Adipocyte (in vitro differentiated cells): ENCODE data around the gene TMEM161A.

ENCODE experiments used
- DNase-seq: peaks from one replicate; pipeline ENCODE4 v3.0.0-alpha.2; 2015; ENCODE audit warnings: low read depth
- H3K27me3 ChIP-seq: replicated peaks from 2 replicates; pipeline ENCODE4 v1.7.0; 2013; ENCODE audit warnings: mild to moderate bottlenecking, low read length, moderate library complexity; ENCODE audit not compliant: control insufficient read depth, insufficient read depth
- H3K36me3 ChIP-seq: 2 replicates; pipeline ENCODE4 v1.7.0; 2013; ENCODE audit warnings: low read length, mild to moderate bottlenecking, moderate library complexity; ENCODE audit not compliant: control insufficient read depth, insufficient read depth, severe bottlenecking
- H3K4me1 ChIP-seq: 2 replicates; pipeline ENCODE4 v1.7.0; 2013; ENCODE audit warnings: mild to moderate bottlenecking, low read length, moderate library complexity; ENCODE audit not compliant: control insufficient read depth, insufficient read depth
- H3K4me3 ChIP-seq: 2 replicates; pipeline ENCODE4 v1.7.0; 2013; ENCODE audit warnings: mild to moderate bottlenecking, low read length, moderate library complexity
- H3K9ac ChIP-seq: 2 replicates; pipeline ENCODE4 v1.7.0; 2013; ENCODE audit warnings: mild to moderate bottlenecking, low read length, moderate library complexity
- H3K9me3 ChIP-seq: 2 replicates; pipeline ENCODE4 v1.7.0; 2013; ENCODE audit warnings: mild to moderate bottlenecking, low read length, moderate library complexity; ENCODE audit not compliant: control insufficient read depth

Gene TMEM161A

DNA sequence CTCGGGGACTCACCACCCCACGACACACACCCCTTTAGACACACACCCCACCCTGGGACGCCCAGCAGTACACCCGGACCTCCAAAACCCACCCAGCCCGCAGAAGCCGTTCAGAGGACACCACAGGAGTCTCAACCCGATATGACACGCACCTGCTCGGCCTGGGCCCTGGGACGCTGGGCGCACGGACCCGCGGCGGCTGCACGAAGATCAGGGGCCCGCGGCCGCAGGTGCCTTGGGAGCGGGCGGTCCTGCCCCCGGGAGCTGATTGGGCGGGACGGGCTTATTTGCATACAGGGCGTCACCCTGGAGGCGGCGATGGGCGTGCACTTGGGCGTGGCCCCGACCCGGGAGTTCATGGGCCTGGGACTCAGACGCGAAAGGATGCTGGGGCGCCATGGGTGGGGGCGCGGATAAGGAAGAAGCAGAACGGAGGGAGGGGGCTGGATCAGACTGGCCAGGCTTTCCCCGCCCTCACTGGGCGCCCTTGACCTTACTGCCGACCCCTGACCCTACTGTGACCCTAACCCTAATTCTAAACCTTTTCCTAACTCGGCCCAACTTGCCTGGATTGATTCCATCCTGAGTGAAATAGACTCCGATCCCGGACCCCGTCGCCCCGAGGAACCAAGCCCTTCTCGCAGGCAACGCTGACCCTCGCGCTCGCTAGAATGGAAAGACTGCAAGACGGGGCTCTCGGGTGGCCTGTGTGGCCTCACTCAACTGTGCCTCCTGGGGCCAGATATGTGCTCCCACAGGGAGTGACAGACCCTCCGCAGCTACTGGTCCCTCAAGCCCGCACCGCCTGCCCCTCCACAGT, 32.0 kb upstream of the TMEM161A start, which contains the start of gene MEF2B:
TSS of gene MEF2B (minus strand) at position 211 of the 820 bp plus-strand sequence. CDS start 19,528 bp downstream, outside the sequence.
- no peaks in the 10 kb centered on the region for H3K36me3 ChIP-seq
- DNase-seq, result peak; percentile 82
- peaks cover 38% of the 10 kb centered on the region for H3K4me1 ChIP-seq
- no peaks in the 10 kb centered on the region for H3K27me3 ChIP-seq
- H3K9me3 ChIP-seq, result no peaks in the 10 kb centered on the region
- peak within 1 kb of the TSS; percentile 56 for H3K4me3 ChIP-seq
- no peak within 1 kb of the TSS for H3K9ac ChIP-seq

DNA sequence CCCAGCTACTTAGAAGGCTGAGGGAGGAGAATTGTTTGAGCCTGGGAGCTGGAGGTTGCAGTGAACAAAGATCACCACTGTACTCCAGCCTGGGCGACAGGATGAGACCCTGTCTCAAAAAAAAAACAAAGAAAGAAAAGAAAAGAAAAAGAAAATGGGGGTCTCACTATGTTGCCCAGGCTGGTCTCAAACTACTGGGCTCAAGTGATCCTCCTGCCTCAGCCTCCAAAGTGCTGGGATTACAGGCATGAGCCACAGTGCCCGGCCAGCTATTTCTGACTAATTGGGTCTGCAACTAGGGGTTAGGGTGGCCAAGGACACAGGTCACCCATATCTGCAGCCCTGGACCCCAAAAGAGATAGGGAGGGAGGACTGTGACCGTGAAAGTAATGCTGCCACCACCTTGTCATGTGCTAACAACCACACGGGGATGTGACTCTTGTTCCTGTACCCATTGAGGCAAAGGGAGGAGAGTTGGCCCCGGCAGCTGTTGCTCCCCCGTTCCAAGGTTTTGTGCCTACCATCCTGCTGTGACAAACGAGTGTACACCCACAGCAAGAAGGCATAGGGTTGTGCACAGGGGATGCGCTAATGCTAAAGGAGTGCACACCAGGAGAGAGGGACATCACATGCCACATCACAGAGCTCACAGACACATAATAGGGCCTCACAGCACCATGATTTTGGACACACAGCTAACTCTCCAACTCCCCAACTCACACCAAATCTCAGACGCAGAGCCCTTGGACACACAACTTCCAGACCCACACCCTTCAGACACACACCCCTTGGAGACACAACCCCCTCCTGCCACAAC, 31.2 kb upstream of the TMEM161A start:
- DNase-seq, result no peak
- Histone ChIP-seq H3K36me3 (no peaks in the 10 kb centered on the region), H3K4me1 (peaks cover 33% of the 10 kb centered on the region), H3K4me3 (peak overlapping the region; percentile 56), H3K9me3 (no peaks in the 10 kb centered on the region), H3K9ac (no peak overlapping the region), H3K27me3 (no peaks in the 10 kb centered on the region)

DNA sequence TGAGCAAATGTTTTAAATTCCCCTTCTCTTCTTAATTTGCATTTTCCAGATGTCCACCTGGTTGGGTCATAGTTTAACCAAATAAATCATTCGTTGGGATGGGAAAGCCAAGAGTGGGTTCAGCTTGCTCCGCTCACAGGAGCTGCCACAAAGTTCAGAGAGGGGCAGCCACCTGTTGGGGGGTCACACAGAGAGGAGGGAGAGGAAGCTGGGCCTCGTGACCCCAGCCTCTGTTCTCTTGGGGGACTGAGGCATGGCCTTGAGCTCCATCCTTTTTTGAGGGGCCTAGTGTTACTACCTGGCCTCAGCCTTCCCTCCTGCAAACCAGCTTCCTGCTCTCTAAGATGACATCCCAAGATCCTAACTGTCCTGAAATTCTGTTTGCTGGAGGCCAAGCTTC, 29.3 kb upstream of the TMEM161A start:
- Histone ChIP-seq H3K4me1 (peaks cover 23% of the 10 kb centered on the region), H3K27me3 (no peaks in the 10 kb centered on the region)
- DNase-seq, result no peak

DNA sequence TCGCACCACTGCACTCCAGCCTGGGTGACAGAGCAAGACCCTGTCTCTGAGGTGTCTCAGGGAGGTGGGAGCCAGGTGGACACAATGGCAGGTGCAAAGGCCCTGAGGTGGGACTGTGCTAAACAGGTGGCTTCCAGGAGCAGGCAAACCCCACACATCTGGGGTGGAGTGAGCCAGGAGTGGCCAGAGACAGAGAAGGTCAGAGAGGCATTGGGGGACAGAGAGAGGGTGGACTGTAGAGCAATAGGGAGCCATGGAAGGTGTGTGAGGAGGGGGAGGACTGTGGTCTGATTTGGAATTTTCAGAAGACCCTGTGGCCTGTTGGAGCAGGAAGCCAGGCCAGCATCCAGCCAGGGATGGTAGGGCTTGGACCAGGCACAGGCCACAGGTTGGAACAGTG, 27.1 kb upstream of the TMEM161A start:
- no peak for DNase-seq
- peaks cover 2% of the 10 kb centered on the region for H3K4me1 ChIP-seq
- no peaks in the 10 kb centered on the region for H3K9me3 ChIP-seq
- no peak overlapping the region for H3K4me3 ChIP-seq
- no peaks in the 10 kb centered on the region for H3K27me3 ChIP-seq
- H3K9ac ChIP-seq, result no peak overlapping the region
- H3K36me3 ChIP-seq, result no peaks in the 10 kb centered on the region

More for the DNA sequence above, 29.3 kb upstream of the TMEM161A start:
- Histone ChIP-seq H3K4me3 (no peak overlapping the region), H3K9ac (no peak overlapping the region), H3K9me3 (no peaks in the 10 kb centered on the region), H3K36me3 (no peaks in the 10 kb centered on the region)

DNA sequence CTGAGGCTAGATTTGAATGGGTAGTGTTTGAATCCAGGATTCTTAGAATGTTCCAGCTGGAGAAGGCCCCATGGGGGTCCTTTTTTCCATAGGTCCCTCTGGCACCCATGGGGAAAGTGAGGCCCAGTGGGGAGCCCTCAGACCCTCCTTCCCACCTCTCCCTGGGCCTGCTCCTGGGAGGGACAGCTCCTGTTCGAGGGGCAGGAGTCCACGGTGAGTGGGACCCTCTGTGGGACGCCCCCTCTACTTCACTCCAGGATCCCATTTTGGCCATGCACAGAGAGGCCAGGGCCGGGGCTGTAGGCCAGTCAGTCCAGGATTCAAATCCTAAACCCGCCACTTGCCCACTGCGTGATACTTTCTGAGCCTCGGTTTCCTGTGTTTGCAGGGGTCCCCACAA, 24.2 kb upstream of the TMEM161A start:
- Histone ChIP-seq H3K9me3 (no peaks in the 10 kb centered on the region), H3K27me3 (no peaks in the 10 kb centered on the region), H3K4me1 (no peaks in the 10 kb centered on the region), H3K36me3 (no peaks in the 10 kb centered on the region), H3K9ac (no peak overlapping the region), H3K4me3 (no peak overlapping the region)
- no peak for DNase-seq

DNA sequence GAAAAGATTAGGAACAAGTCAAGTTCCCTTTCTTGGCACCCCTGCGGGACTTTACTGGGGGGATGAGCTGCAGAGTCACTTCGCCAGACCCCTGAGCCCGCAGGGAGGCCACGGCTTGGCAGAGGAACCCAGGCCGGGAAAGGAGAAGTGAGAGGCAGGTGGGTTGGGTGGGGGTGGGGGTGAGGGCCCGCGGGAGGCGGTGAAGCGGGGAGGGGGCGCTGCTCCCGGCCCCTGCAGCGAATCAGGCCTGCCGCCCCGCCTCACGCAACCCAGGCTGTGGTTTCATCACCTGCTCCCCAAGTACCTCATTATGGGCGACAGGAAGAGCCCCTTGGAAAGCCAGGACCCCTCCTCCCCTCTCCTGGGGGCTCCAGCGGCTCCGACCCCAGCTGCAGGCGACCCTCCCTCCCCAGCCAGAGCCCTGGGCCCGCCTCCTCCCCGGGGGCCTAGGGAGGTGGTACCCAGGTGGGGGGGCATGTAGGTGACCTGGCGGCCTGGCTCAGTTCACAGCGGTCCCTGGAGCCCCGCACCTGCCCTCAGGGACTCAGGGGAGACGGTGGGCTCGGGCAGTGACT, 22.3 kb upstream of the TMEM161A start:
- DNase-seq, result no peak
- H3K4me1 ChIP-seq, result no peaks in the 10 kb centered on the region
- no peaks in the 10 kb centered on the region for H3K9me3 ChIP-seq
- H3K4me3 ChIP-seq, result no peak overlapping the region
- no peaks in the 10 kb centered on the region for H3K27me3 ChIP-seq
- no peak overlapping the region for H3K9ac ChIP-seq
- H3K36me3 ChIP-seq, result no peaks in the 10 kb centered on the region

DNA sequence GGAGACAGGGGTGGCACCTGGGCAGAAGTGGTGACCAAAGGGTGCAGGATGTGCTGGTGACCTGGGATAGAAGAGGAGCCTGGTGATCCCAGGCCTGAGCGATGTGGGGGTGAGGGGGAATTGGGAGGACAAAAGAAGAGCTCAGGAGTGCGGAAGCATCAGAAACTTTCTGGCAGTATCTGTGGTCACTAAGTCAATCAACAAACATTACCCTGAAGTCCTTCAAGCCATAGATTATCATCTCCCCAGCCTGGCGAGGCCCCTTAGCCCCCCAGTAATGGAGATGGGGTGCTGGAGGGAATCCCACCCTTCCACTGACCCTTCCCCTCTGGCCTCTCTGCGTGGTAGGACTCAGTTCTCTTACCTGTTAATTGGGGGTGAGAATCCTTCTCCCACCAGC, 21.3 kb upstream of the TMEM161A start:
- no peaks in the 10 kb centered on the region for H3K4me1 ChIP-seq
- no peak overlapping the region for H3K4me3 ChIP-seq
- H3K36me3 ChIP-seq, result no peaks in the 10 kb centered on the region
- no peaks in the 10 kb centered on the region for H3K27me3 ChIP-seq
- H3K9me3 ChIP-seq, result no peaks in the 10 kb centered on the region
- H3K9ac ChIP-seq, result no peak overlapping the region
- no peak for DNase-seq

DNA sequence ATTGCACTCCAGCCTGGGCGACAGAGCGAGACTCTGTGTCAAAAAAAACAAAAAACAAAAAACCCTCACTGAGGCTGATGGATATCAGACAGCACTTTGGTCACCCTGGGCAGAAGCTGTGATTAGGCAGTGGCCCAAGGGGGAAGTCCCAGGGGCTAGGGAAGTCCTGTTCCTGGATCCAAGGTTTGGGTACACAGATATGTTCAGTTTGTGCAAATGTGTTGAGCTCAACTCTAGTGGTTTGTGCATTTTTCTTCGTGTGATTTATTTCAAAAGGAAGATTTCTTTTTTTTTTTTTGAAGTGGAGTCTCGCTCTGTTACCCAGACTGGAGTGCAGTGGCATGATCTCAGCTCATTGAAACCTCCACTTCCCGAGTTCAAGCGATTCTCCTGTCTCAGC, 19.5 kb upstream of the TMEM161A start:
- no peak for DNase-seq
- H3K4me1 ChIP-seq, result no peaks in the 10 kb centered on the region
- no peak overlapping the region for H3K9ac ChIP-seq
- no peak overlapping the region for H3K4me3 ChIP-seq
- no peaks in the 10 kb centered on the region for H3K9me3 ChIP-seq
- H3K36me3 ChIP-seq, result no peaks in the 10 kb centered on the region
- no peaks in the 10 kb centered on the region for H3K27me3 ChIP-seq

DNA sequence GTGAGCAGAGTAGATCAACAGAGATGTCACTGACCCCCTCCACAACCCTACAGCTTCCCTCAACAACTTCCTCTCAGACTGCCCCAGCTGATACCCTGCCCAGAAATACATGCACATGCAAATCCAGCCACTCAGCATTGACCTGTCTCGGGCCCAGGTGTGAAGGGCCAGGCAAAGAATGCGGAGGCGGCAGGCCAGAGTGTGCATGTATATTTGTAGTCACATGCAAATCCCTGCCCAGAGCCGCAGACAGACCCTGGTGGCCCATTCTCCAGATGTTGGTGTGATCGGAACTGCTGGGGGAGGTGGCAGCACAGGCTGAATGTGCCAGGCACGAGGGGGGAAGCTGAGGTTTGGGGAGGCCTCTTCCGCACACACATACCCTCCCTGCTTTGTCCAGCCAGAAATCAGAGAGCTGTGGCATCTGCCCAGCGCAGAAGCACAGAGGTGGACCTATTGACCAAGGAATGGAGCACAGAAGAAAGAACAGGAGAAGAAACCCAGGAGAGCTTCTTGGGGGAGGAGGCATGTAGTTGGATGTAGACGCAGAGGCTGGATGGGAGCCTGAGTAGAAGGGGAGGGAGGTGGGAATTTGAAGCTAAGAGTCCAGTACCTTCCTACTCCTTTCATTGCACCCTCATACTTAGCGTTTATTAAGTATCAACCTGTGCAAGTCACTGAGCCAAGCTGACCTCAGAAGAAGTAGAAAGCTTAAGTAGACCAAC, 17.4 kb upstream of the TMEM161A start:
- H3K4me3 ChIP-seq, result no peak overlapping the region
- H3K36me3 ChIP-seq, result no peaks in the 10 kb centered on the region
- DNase-seq, result no peak
- no peaks in the 10 kb centered on the region for H3K4me1 ChIP-seq
- H3K27me3 ChIP-seq, result no peaks in the 10 kb centered on the region
- H3K9me3 ChIP-seq, result no peaks in the 10 kb centered on the region
- no peak overlapping the region for H3K9ac ChIP-seq

DNA sequence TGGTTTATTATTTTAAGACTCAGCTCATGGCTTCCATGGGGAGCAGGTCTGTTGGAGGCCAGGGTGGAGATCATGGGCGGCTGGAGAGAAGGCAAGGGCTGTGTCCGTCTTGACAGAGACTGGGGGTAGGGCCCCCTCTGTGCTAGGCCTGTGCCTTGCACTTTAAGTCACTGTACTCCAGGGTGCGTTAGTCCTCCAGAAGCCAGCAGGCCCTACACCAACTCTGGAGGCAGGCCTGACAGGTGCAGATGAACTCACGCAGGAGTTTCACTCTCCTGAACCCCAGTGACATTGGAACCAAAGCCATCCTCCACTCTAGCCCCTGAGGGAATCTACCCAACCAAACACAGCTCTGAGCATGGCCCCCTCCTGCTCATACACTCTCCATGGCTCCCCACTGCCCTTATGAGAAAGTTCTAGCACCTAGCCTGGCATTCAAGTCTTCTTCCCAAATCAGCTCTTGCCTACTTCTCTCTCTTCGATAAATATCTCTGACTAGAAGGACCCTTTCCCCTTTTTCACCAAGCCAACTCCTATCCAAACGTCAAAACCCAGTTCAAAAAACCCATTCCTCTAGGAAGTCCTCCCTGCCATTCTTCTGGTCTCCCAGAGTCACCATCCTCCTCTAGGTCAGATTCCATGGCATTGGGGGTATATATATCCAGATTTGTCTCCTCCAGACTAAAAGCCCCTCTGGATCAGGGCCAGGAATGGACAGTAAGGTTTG, 16.7 kb upstream of the TMEM161A start:
- H3K9ac ChIP-seq, result no peak overlapping the region
- H3K9me3 ChIP-seq, result no peaks in the 10 kb centered on the region
- DNase-seq, result no peak
- no peaks in the 10 kb centered on the region for H3K36me3 ChIP-seq
- no peaks in the 10 kb centered on the region for H3K27me3 ChIP-seq
- no peak overlapping the region for H3K4me3 ChIP-seq
- no peaks in the 10 kb centered on the region for H3K4me1 ChIP-seq
